ENCODE results near the gene MSI1. TPM values are rescaled to one million over a fixed set of nuclear protein-coding genes. Genes with fewer than 3 reads are reported as not detected.

The MSI1 gene
- total and polyA plus RNA-seq, 7 experiments from 2014 or later = not detected

- no peak for ATAC-seq
- no peaks in the 10 kb centered on the region for H3K9me3 Mint-ChIP-seq
- peaks cover 0 to 18% of the 10 kb centered on the region in 2 donors for H3K27me3 ChIP-seq (ENCODE audit: control insufficient read depth in 2 of 2, insufficient read depth in 2 of 2, low read length in 2 of 2)
- ChIA-PET POLR2A (no interaction called here), CTCF (no interaction called here)
- H3K36me3 Mint-ChIP-seq = no peaks in the 10 kb centered on the region
- no peak overlapping the region for H3K27ac Mint-ChIP-seq
- peaks cover 70 to 83% (median 80%) of the 10 kb centered on the region in 5 donors for H3K27me3 Mint-ChIP-seq
- no peak overlapping the region for H3K4me3 ChIP-seq (ENCODE audit: low read length)
- H3K4me3 Mint-ChIP-seq = no peak overlapping the region
- no peak for DNase-seq
- H3K9me3 ChIP-seq (ENCODE audit: control insufficient read depth in 2 of 3, low read length in 3 of 3) = no peaks in the 10 kb centered on the region
- H3K36me3 ChIP-seq (ENCODE audit: control insufficient read depth in 2 of 3, insufficient read depth in 3 of 3, low read length in 3 of 3) = no peaks in the 10 kb centered on the region
- no peak overlapping the region for H3K27ac ChIP-seq (ENCODE audit: low read depth, low read length)
- no peaks in the 10 kb centered on the region for H3K4me1 ChIP-seq (ENCODE audit: control insufficient read depth in 2 of 2, insufficient read depth in 2 of 2, low read length in 2 of 2)
- H3K4me1 Mint-ChIP-seq = peaks cover 0 to 12% (median 4%) of the 10 kb centered on the region in 7 donors
- intact Hi-C loops (cut with micrococcal nuclease) = no loop called here
Observed at GRCh38 chr12:120363274-120363855, 5.6 kb downstream of the MSI1 start.

- H3K27me3 ChIP-seq (ENCODE audit: control insufficient read depth in 2 of 2, insufficient read depth in 2 of 2, low read length in 2 of 2) = peaks cover 0 to 16% of the 10 kb centered on the region in 2 donors
- Mint-ChIP-seq H3K27ac (no peak overlapping the region), H3K27me3 (peaks cover 74 to 87% (median 83%) of the 10 kb centered on the region in 5 donors), H3K9me3 (peaks cover 0 to 2% (median 0%) of the 10 kb centered on the region in 11 donors), H3K4me1 (peaks cover 0 to 10% (median 4%) of the 10 kb centered on the region in 7 donors), H3K4me3 (peak overlapping the region in 1 of 10 donors; percentile 25), H3K36me3 (no peaks in the 10 kb centered on the region)
- intact Hi-C loops (cut with micrococcal nuclease) = no loop called here
- no peaks in the 10 kb centered on the region for H3K9me3 ChIP-seq (ENCODE audit: control insufficient read depth in 2 of 3, low read length in 3 of 3)
- H3K4me1 ChIP-seq (ENCODE audit: control insufficient read depth in 2 of 2, insufficient read depth in 2 of 2, low read length in 2 of 2) = no peaks in the 10 kb centered on the region
- H3K4me3 ChIP-seq (ENCODE audit: low read length) = no peak overlapping the region
- no peak overlapping the region for H3K27ac ChIP-seq (ENCODE audit: low read depth, low read length)
- no peaks in the 10 kb centered on the region for H3K36me3 ChIP-seq (ENCODE audit: control insufficient read depth in 2 of 3, insufficient read depth in 3 of 3, low read length in 3 of 3)
- ChIA-PET POLR2A (no interaction called here), CTCF (no interaction called here)
- ATAC-seq (no peak), DNase-seq (no peak)
Observed at GRCh38 chr12:120362516-120363273, 6.3 kb downstream of the MSI1 start.

- intact Hi-C loops (cut with micrococcal nuclease) = no loop called here
- ATAC-seq (no peak), DNase-seq (peak in 1 of 9 donors; percentile 32)
- peaks cover 65 to 81% (median 76%) of the 10 kb centered on the region in 5 donors for H3K27me3 Mint-ChIP-seq
- H3K4me1 ChIP-seq (ENCODE audit: control insufficient read depth in 2 of 2, insufficient read depth in 2 of 2, low read length in 2 of 2) = no peaks in the 10 kb centered on the region
- H3K4me3 ChIP-seq (ENCODE audit: low read length) = no peak overlapping the region
- H3K4me3 Mint-ChIP-seq = peak overlapping the region in 2 of 10 donors; percentile 41 to 52
- H3K9me3 Mint-ChIP-seq = peaks cover 0 to 2% (median 0%) of the 10 kb centered on the region in 11 donors
- ChIA-PET POLR2A (no interaction called here), CTCF (no interaction called here)
- H3K4me1 Mint-ChIP-seq = peaks cover 0 to 4% (median 0%) of the 10 kb centered on the region in 7 donors
- H3K27me3 ChIP-seq (ENCODE audit: control insufficient read depth in 2 of 2, insufficient read depth in 2 of 2, low read length in 2 of 2) = peaks cover 0 to 8% of the 10 kb centered on the region in 2 donors
- H3K36me3 Mint-ChIP-seq = no peaks in the 10 kb centered on the region
- H3K36me3 ChIP-seq (ENCODE audit: control insufficient read depth in 2 of 3, insufficient read depth in 3 of 3, low read length in 3 of 3) = no peaks in the 10 kb centered on the region
- no peaks in the 10 kb centered on the region for H3K9me3 ChIP-seq (ENCODE audit: control insufficient read depth in 2 of 3, low read length in 3 of 3)
- no peak overlapping the region for H3K27ac Mint-ChIP-seq
- H3K27ac ChIP-seq (ENCODE audit: low read depth, low read length) = no peak overlapping the region
Observed at GRCh38 chr12:120361506-120362208, 7.3 kb downstream of the MSI1 start.

- ChIA-PET POLR2A (no interaction called here), CTCF (no interaction called here)
- DNase-seq (no peak), ATAC-seq (no peak)
- no peaks in the 10 kb centered on the region for H3K36me3 ChIP-seq (ENCODE audit: control insufficient read depth in 2 of 3, insufficient read depth in 3 of 3, low read length in 3 of 3)
- Mint-ChIP-seq H3K27me3 (peaks cover 53 to 58% (median 54%) of the 10 kb centered on the region in 5 donors), H3K27ac (no peak overlapping the region), H3K4me1 (peaks cover 0 to 5% (median 0%) of the 10 kb centered on the region in 7 donors), H3K4me3 (no peak overlapping the region), H3K9me3 (peaks cover 0 to 2% (median 0%) of the 10 kb centered on the region in 11 donors), H3K36me3 (no peaks in the 10 kb centered on the region)
- peaks cover 0 to 3% of the 10 kb centered on the region in 2 donors for H3K27me3 ChIP-seq (ENCODE audit: control insufficient read depth in 2 of 2, insufficient read depth in 2 of 2, low read length in 2 of 2)
- no peak overlapping the region for H3K27ac ChIP-seq (ENCODE audit: low read depth, low read length)
- H3K4me1 ChIP-seq (ENCODE audit: control insufficient read depth in 2 of 2, insufficient read depth in 2 of 2, low read length in 2 of 2) = no peaks in the 10 kb centered on the region
- intact Hi-C loops (cut with micrococcal nuclease) = no loop called here
- no peak overlapping the region for H3K4me3 ChIP-seq (ENCODE audit: low read length)
- no peaks in the 10 kb centered on the region for H3K9me3 ChIP-seq (ENCODE audit: control insufficient read depth in 2 of 3, low read length in 3 of 3)
Observed at GRCh38 chr12:120359128-120359527, 9.8 kb downstream of the MSI1 start.

- peaks cover 0 to 3% of the 10 kb centered on the region in 2 donors for H3K27me3 ChIP-seq (ENCODE audit: control insufficient read depth in 2 of 2, insufficient read depth in 2 of 2, low read length in 2 of 2)
- Mint-ChIP-seq H3K27me3 (peaks cover 48 to 54% (median 50%) of the 10 kb centered on the region in 5 donors), H3K4me3 (no peak overlapping the region), H3K9me3 (peaks cover 0 to 2% (median 0%) of the 10 kb centered on the region in 11 donors), H3K27ac (no peak overlapping the region), H3K36me3 (no peaks in the 10 kb centered on the region), H3K4me1 (peaks cover 0 to 5% (median 0%) of the 10 kb centered on the region in 7 donors)
- no peaks in the 10 kb centered on the region for H3K4me1 ChIP-seq (ENCODE audit: control insufficient read depth in 2 of 2, insufficient read depth in 2 of 2, low read length in 2 of 2)
- no peaks in the 10 kb centered on the region for H3K36me3 ChIP-seq (ENCODE audit: control insufficient read depth in 2 of 3, insufficient read depth in 3 of 3, low read length in 3 of 3)
- intact Hi-C loops (cut with micrococcal nuclease) = no loop called here
- no peak overlapping the region for H3K4me3 ChIP-seq (ENCODE audit: low read length)
- POLR2A ChIA-PET = no interaction called here
- H3K27ac ChIP-seq (ENCODE audit: low read depth, low read length) = no peak overlapping the region
- no peak for DNase-seq
- H3K9me3 ChIP-seq (ENCODE audit: control insufficient read depth in 2 of 3, low read length in 3 of 3) = no peaks in the 10 kb centered on the region
- CTCF ChIA-PET = no interaction called here
- ATAC-seq = no peak
Observed at GRCh38 chr12:120358412-120359100, 10.4 kb downstream of the MSI1 start.

- Mint-ChIP-seq H3K9me3 (peaks cover 0 to 2% (median 0%) of the 10 kb centered on the region in 11 donors), H3K36me3 (no peaks in the 10 kb centered on the region), H3K27me3 (peaks cover 34 to 40% (median 36%) of the 10 kb centered on the region in 5 donors), H3K4me1 (peaks cover 0 to 3% (median 0%) of the 10 kb centered on the region in 7 donors), H3K27ac (no peak overlapping the region), H3K4me3 (no peak overlapping the region)
- no peaks in the 10 kb centered on the region for H3K4me1 ChIP-seq (ENCODE audit: control insufficient read depth in 2 of 2, insufficient read depth in 2 of 2, low read length in 2 of 2)
- no peak for ATAC-seq
- H3K27me3 ChIP-seq (ENCODE audit: control insufficient read depth in 2 of 2, insufficient read depth in 2 of 2, low read length in 2 of 2) = no peaks in the 10 kb centered on the region
- intact Hi-C loops (cut with micrococcal nuclease) = no loop called here
- H3K27ac ChIP-seq (ENCODE audit: low read depth, low read length) = no peak overlapping the region
- no peak for DNase-seq
- H3K9me3 ChIP-seq (ENCODE audit: control insufficient read depth in 2 of 3, low read length in 3 of 3) = no peaks in the 10 kb centered on the region
- no peak overlapping the region for H3K4me3 ChIP-seq (ENCODE audit: low read length)
- CTCF ChIA-PET = interaction anchor here (1.2 to 1.4 kb wide), 4 partner anchors 72 to 291 kb away, joined by 3 to 8 read pairs (median 4); no protein-coding TSS in a partner anchor
- H3K36me3 ChIP-seq (ENCODE audit: control insufficient read depth in 2 of 3, insufficient read depth in 3 of 3, low read length in 3 of 3) = no peaks in the 10 kb centered on the region
- POLR2A ChIA-PET = interaction anchor here (0.7 kb wide), 1 partner anchor 109 kb away, joined by 4 read pairs; no protein-coding TSS in a partner anchor
Observed at GRCh38 chr12:120357104-120357503, 11.9 kb downstream of the MSI1 start.

Data from naive thymus-derived CD4-positive, alpha-beta T cell (primary cell).